ENCODE measurements around the gene CD72.
"Not testable (repeated sequence)": the region's sequence is repeated elsewhere in the genome, so short reads cannot be mapped to it uniquely, and the experiment has no call there.

The CD72 gene

DNA sequence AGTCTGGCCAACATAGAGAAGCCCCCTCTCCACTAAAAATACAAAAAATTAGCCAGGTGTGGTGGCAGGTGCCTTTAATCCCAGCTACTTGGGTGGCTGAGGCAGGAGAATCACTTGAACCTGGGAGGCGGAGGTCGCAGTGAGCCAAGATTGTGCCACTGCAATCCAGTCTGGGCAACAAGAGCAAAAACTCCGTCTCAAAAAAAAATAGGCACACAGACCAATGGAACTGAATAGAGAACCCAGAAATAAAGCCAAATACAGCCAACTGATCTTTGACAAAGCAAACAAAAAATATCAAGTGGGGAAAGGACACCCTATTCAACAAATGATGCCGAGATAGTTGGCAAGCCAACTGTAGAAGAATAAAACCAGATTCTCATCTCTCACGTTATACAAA is 29.7 kb downstream of the CD72 start:
- not testable (repeated sequence) for DNase-seq (ENCODE audit: low read depth)

DNA sequence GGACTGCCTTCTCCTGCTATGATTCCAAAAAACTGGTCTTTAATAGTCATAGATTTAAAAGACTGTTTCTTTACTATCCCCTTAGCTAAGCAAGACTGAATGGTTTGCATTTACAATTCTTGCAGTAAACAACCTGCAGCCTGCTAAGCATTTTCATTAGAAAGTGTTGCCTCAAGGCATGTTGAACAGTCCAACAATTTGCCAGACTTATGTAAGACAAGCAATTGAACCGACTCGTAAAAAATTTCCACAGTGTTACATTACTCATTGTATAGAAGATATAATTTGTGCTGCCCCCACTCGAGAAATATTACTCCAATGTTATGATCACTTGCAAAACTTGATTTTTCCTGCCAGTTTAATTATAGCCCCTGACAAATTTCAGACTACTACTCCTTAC is 33.5 kb downstream of the CD72 start:
- DNase-seq (ENCODE audit: low read depth), result not testable (repeated sequence)

DNA sequence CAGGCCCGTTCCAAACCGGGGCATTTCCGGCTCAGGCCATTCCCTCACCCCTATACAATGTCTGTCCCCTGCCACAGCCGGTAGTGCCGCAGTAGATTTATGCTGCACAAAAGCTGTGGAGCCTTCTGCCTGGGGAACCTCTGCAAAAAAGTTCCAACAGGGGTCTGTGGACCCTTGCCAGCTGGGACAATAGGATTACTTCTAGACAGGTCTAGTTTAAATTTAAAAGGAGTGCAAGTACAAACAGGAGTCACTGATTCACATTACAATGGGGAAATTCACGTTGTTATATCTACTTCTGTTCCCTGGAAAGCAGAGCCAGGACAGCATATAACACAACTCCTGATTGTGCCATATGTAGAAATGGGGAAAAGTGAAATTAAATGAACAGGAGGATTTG is 34.7 kb downstream of the CD72 start:
- DNase-seq (ENCODE audit: low read depth), result not testable (repeated sequence)

- DNase-seq (ENCODE audit: low read depth), result not testable (repeated sequence)
These were observed 38.5 kb downstream of the CD72 start for GRCh38 chr9:35579659-35580227.

DNA sequence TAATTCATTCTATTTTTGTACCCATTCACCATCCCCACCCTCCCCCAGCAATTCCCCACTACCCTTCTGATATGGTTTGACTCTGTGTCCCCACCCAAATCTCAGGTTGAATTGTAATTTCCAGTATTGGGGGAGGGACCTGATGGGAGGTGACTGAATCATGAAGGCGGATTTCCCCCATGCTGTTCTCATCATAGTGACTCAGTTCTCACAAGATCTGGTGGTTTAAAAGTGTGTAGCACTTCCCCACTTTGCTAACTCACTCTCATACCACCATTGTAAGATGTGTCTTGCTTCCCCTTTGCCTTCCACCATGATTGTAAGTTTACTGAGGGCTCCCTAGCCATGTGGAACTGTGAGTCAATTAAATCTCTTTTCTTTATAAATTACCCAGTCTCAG is 39.1 kb downstream of the CD72 start:
- no peak for DNase-seq (ENCODE audit: low read depth)

- DNase-seq (ENCODE audit: low read depth), result no peak
These were observed 40.7 kb downstream of the CD72 start for GRCh38 chr9:35577486-35577885.

GRCh38 chr9:35575478-35575877 is 42.7 kb downstream of the CD72 start:
- DNase-seq (ENCODE audit: low read depth), result no peak

DNA sequence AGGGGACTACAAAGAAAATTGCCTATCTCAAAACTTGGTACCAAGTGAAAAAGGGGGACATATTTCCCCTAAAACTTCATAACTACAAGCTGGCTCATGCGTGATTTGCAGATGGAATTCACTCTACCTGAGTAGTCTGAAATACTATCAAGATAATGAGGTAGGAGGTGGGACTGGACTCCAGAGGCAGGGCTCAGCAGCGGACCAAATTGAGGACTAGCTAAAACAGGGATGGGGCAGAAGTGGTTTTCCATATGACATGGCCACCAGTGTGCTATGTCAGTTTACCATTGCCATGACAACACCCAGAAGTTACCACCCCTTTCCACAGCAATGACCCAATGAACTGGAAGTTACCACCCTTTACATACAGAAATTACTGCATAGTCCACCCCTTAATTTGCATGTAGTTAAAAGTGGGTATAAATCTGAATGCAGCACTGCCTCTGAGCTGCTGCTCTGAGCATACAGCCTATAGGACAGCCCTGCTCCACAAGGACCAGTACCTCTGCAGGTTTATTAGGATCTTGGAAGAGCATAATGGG is 43.6 kb downstream of the CD72 start:
- DNase-seq (ENCODE audit: low read depth), result no peak

- DNase-seq (ENCODE audit: low read depth), result no peak
These were observed 47.3 kb downstream of the CD72 start for GRCh38 chr9:35570709-35571504.

- no peak for DNase-seq (ENCODE audit: low read depth)
These were observed 49.0 kb downstream of the CD72 start for GRCh38 chr9:35569206-35569605.

GRCh38 chr9:35568196-35568595 is 50.0 kb downstream of the CD72 start:
- DNase-seq (ENCODE audit: low read depth), result no peak

DNA sequence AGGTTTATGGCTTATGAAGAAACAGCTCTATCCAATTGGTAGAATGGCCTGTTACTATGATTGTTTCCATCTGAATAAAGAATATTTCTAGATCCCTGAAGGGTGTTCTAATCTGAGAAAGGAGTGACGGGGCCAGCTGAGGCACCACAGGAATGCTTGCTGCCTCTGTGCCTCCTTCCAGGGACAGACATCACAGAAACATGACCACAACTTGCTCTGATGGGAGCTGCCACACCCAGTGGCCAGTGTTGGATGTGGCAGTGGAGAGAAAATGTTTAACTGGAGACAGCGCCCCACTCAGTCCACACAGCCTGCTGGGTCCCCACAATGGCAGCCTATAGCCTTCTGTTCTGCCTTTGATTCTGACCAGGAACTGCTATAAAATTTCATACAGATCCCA is 51.8 kb downstream of the CD72 start:
- DNase-seq (ENCODE audit: low read depth), result no peak

DNA sequence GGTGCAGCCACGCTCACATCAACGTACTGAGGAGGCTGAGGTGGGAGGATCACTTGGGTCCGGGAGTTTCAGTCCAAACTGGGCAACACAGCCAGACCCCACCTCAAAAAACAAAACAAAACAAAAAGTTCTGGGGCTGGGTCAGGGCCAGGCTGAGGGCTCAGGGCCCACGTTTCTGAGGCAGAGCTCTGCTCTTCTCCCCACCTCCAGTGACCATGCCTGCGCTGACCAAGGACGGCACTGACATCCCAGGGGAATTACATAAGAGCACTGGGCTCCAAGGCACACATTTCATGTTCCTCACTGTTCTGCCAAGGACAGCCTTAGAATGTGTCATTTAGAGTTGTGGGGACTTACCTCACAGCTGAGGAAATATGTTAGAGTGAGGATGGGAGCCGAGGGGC is 53.6 kb downstream of the CD72 start:
- DNase-seq (ENCODE audit: low read depth), result no peak

GRCh38 chr9:35563791-35564197 is 54.4 kb downstream of the CD72 start:
- no peak for DNase-seq (ENCODE audit: low read depth)

GRCh38 chr9:35562895-35563780 is 55.1 kb downstream of the CD72 start:
- DNase-seq (ENCODE audit: low read depth), result no peak

- no peak for DNase-seq (ENCODE audit: low read depth)
These were observed 56.5 kb downstream of the CD72 start for GRCh38 chr9:35561468-35562261.

GRCh38 chr9:35560625-35561337 is 57.4 kb downstream of the CD72 start:
- no peak for DNase-seq (ENCODE audit: low read depth)

All from activated T-helper 1 cell treated with Interleukin-2 at 50 U/mL for 16 hours (primary cell).